Motor neuron (in vitro differentiated cells): ENCODE results near the gene CAPZB. TPM values are rescaled to one million over a fixed set of nuclear protein-coding genes. Genes with fewer than 3 reads are reported as not detected.

ENCODE experiments used
- ATAC-seq, 8 experiments: fragments of 200-7000 bp; cut with Tn5 transposase; replicated peaks in 6 of 8; 2 replicates each; pipeline ENCODE4 v1.8.0; 2021; ENCODE audit warnings: mild to moderate bottlenecking in 8 of 8, moderate library complexity in 8 of 8
- H3K27ac ChIP-seq, 2 donors: fragments of 250-450 bp; sonication (Bioruptor Pico); 2 replicates each; pipeline ENCODE4 v1.9.0; 2021; ENCODE audit warnings: antibody characterized with exemption in 2 of 2, mild to moderate bottlenecking in 2 of 2, moderate library complexity in 1 of 2
- H3K4me1 ChIP-seq, 2 donors: fragments of 250-450 bp; sonication (Bioruptor Pico); replicated peaks in 1 of 2; 2 replicates each; pipeline ENCODE4 v1.6.1; 2021; ENCODE audit warnings: antibody characterized with exemption in 2 of 2, mild to moderate bottlenecking in 2 of 2, moderate library complexity in 1 of 2
- H3K4me3 ChIP-seq, 5 donors: fragments of 250-450 bp; sonication (Bioruptor Pico); 2 replicates each; pipeline ENCODE4 v1.9.0; 2021; ENCODE audit warnings: antibody characterized with exemption in 5 of 5, mild to moderate bottlenecking in 5 of 5, moderate library complexity in 4 of 5
- WGBS, 10 experiments: fragments of 450-650 bp; shearing (Covaris generic); methylation state at CpG; one replicate each; pipeline ENCODE4 v1.0.0; 2022; 5-methylcytosine and 5-hydroxymethylcytosine counted together
- in situ Hi-C, 9 experiments: fragments of 400-800 bp; cut with MboI; loops; one replicate each; pipeline ENCODE4 v1.15.0; 2021; ENCODE audit warnings: low sequenced_read_pairs in 9 of 9, low pct_unique_long_range_greater_than_20kb in 2 of 9; ENCODE audit not compliant: unreplicated experiment in 9 of 9
- total RNA-seq, 8 experiments: library from RNA; unstranded; fragments of 300-600 nt; gene quantifications; 2 replicates each; pipeline versions ENCODE4 v1.2.3 to v1.2.4, GENCODE V29; 2022

Gene CAPZB
- total RNA-seq, 8 experiments from 2014 or later, result 82.4 to 216 (median 123) TPM

DNA sequence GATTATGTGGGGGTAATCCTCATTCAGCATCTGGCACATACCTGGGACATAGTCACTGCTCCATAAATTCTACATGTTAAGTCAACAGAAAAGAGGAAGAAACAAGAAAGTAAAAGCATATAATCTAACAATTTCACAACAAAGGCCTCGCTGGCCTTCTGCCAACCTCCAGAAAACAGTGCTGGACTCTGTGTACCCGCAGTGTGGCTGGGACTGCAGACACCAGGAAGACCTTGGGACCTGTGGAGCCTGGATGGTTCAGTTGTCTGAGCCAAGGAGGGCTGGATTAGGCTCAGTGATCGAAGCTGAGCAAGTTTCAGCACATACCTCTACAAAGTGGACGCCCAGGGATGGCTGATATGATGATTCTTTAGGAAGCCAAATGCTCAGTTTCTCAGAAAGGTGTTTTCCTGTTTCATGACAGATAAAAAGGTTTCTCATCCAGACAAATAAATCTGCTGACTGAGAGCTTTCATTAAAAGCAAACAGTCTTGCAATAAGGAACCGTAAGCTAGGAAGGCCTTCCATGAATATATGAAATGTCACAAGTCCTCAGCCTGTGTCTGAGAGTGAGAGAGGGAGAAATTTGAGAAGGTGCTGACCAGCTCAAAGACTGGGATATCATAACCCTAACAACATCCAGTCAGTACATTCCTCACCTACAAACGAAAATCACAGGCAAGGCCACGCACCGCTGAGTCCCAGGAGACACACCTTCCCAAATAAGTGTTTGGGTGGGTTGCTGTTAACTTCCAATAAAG is 48.4 kb downstream of the CAPZB start:
- no peak overlapping the region for H3K4me3 ChIP-seq

GRCh38 chr1:19435851-19436455 is 49.4 kb downstream of the CAPZB start:
- H3K27ac ChIP-seq, result no peak overlapping the region
- in situ Hi-C loops, result no loop called here
- no peak overlapping the region for H3K4me3 ChIP-seq
- peaks cover 0 to 3% of the 10 kb centered on the region in 2 donors for H3K4me1 ChIP-seq
- ATAC-seq, result peak in 1 of 8 experiments; percentile 17
- 66 to 100% (median 90%) methylated on average over 1 to 13 of the region's 13 CpGs; no CpG with 5 or more reads in 1 of the 10 experiments for WGBS, 10 experiments

More for the DNA sequence above, 48.4 kb downstream of the CAPZB start:
- H3K27ac ChIP-seq, result no peak overlapping the region
- no peak for ATAC-seq
- 68 to 96% (median 88%) methylated on average over 2 to 8 of the region's 8 CpGs for WGBS, 10 experiments
- in situ Hi-C loops, result no loop called here
- H3K4me1 ChIP-seq, result peaks cover 0 to 3% of the 10 kb centered on the region in 2 donors

DNA sequence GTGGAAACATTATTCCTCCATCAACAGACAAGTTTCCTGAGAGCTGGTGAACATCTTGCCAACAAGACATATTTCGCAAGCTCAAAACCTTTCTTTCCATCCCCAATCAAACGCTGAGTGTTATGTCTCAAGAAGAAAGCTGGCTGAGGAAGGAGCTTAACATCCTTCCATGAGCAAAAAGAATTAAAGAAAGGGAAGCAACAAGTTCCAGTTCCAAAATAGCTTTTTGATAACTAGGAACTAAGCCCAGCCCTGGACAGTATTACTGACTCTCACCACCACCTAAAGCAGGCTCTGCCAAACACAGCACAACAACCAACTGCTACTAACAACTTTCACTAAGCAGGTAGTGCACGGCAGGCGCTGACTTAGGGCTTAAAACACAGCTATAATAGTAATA is 50.2 kb downstream of the CAPZB start:
- no peak for ATAC-seq
- Histone ChIP-seq H3K27ac (no peak overlapping the region), H3K4me3 (no peak overlapping the region), H3K4me1 (peaks cover 0 to 4% of the 10 kb centered on the region in 2 donors)
- 21 to 100% (median 88%) methylated on average over 2 to 4 of the region's 4 CpGs; no CpG with 5 or more reads in 3 of the 10 experiments for WGBS, 10 experiments
- in situ Hi-C loops, result no loop called here

GRCh38 chr1:19433719-19433998 is 51.7 kb downstream of the CAPZB start:
- no peak overlapping the region for H3K4me3 ChIP-seq
- ATAC-seq, result peak in 5 of 8 experiments; percentile 53 to 90 (median 67)
- in situ Hi-C loops, result no loop called here
- no peak overlapping the region for H3K27ac ChIP-seq
- peaks cover 9 to 13% of the 10 kb centered on the region in 2 donors for H3K4me1 ChIP-seq
- WGBS, 10 experiments, result 40 to 100% (median 86%) methylated on average over 1 to 2 of the region's 2 CpGs; no CpG with 5 or more reads in 4 of the 10 experiments

GRCh38 chr1:19432943-19433718 is 52.2 kb downstream of the CAPZB start:
- Histone ChIP-seq H3K4me1 (peaks cover 9 to 13% of the 10 kb centered on the region in 2 donors), H3K27ac (no peak overlapping the region), H3K4me3 (no peak overlapping the region)
- peak in 2 of 8 experiments; percentile 49 to 53 for ATAC-seq
- 21 to 96% (median 91%) methylated on average over 6 to 15 of the region's 15 CpGs for WGBS, 10 experiments
- in situ Hi-C loops, result no loop called here

GRCh38 chr1:19430121-19431068 is 54.9 kb downstream of the CAPZB start:
- Histone ChIP-seq H3K4me3 (no peak overlapping the region), H3K4me1 (peaks cover 9 to 36% of the 10 kb centered on the region in 2 donors), H3K27ac (no peak overlapping the region)
- peak in 4 of 8 experiments; percentile 10 to 42 (median 26) for ATAC-seq
- WGBS, 10 experiments, result 37 to 100% (median 88%) methylated on average over 2 to 16 of the region's 16 CpGs
- in situ Hi-C loops, result no loop called here

DNA sequence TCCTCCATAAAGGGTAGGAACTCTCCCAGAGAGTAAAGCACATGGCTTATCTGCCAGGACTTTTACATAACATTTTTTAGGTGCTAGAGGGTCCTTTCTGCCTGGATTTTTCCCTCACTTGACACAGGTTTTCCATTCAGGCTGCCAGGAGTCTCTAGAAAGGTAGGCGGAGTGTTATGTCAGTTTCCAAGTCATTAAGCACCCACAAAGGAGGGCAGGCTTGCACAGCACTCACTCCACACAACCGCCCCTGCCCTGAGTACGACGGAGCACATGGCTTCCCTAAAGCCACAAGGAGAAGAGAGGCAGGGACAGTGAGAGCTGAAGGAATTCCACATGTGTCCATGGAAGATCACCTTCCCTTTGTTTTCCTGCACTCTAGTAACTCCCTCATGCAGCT is 55.7 kb downstream of the CAPZB start:
- Histone ChIP-seq H3K27ac (no peak overlapping the region), H3K4me1 (peaks cover 12 to 44% of the 10 kb centered on the region in 2 donors), H3K4me3 (no peak overlapping the region)
- 0 to 94% (median 29%) methylated on average over 1 to 4 of the region's 4 CpGs; no CpG with 5 or more reads in 3 of the 10 experiments for WGBS, 10 experiments
- ATAC-seq, result peak in 6 of 8 experiments; percentile 8 to 86 (median 64)
- in situ Hi-C loops, result no loop called here

- Histone ChIP-seq H3K27ac (no peak overlapping the region), H3K4me1 (peaks cover 12 to 43% of the 10 kb centered on the region in 2 donors), H3K4me3 (no peak overlapping the region)
- peak in 2 of 8 experiments; percentile 7 to 30 for ATAC-seq
- WGBS, 10 experiments, result 11 to 100% (median 88%) methylated on average over 4 to 14 of the region's 14 CpGs; no CpG with 5 or more reads in 1 of the 10 experiments
- in situ Hi-C loops, result no loop called here
Measured at GRCh38 chr1:19427087-19427781, 58.1 kb downstream of the CAPZB start.

DNA sequence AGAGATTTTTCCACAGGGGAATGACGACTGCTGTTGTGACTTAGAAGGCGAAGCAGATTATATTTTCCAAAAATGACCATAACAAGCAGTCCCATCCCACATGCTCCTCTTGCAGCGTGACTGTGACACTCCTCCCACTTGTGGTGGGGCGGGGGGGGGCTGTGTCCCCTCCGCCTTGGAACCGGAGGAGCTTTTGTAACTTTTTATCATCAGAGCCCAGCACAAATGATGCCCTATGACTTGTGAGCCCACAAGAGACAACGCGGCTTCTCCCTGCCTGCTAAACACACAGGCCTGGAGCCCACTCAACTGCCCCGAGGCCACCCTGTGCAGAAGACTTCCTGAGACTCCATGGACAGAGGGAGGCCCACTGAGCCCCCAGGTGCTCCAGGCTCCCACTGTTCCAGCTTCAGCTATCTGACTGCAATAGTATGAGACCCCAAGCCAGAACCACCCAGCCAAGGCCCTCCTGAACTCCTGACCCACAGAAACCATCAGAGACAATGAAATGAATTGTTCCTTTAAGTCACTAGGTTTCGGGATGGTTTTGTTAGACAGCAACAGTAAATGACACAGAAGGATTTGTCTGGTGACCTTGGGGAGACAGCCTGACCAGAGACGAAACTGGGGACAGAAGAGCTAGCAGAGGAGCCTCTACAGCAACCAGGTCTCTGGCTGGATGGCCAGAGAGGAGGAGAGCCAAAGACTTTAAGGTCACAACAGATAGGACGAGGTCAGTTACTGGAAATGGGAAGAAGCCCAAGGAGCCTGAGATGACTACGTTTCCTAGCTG is 58.8 kb downstream of the CAPZB start:
- WGBS, 10 experiments, result 29 to 100% (median 75%) methylated on average over 1 to 13 of the region's 13 CpGs; no CpG with 5 or more reads in 3 of the 10 experiments
- Histone ChIP-seq H3K4me3 (no peak overlapping the region), H3K27ac (no peak overlapping the region), H3K4me1 (peaks cover 12 to 43% of the 10 kb centered on the region in 2 donors)
- peak in 1 of 8 experiments; percentile 17 for ATAC-seq
- in situ Hi-C loops, result no loop called here

- Histone ChIP-seq H3K4me1 (peaks cover 12 to 43% of the 10 kb centered on the region in 2 donors), H3K27ac (no peak overlapping the region), H3K4me3 (no peak overlapping the region)
- in situ Hi-C loops, result no loop called here
- WGBS, 10 experiments, result 71 to 97% (median 92%) methylated on average over 1 to 5 of the region's 6 CpGs; no CpG with 5 or more reads in 1 of the 10 experiments
- ATAC-seq, result no peak
Measured at GRCh38 chr1:19425646-19426239, 59.6 kb downstream of the CAPZB start.
